Stimulated activated CD4-positive, alpha-beta T cell treated with anti-CD3 and anti-CD28 coated beads, TNF-alpha, amount 100 ng/mL, for 4 hours (primary cell): Measurements from ENCODE around the gene HOTAIR.

ENCODE experiments used
- DNase-seq, 3 experiments: peaks; one replicate each; pipeline ENCODE4 v3.0.0-alpha.2; 2020; ENCODE audit warnings: low read depth in 3 of 3

HOTAIR gene

GRCh38 chr12:53961025-53961761 is 13.6 kb downstream of the HOTAIR start:
- DNase-seq, result no peak

GRCh38 chr12:53960187-53961024 is 14.3 kb downstream of the HOTAIR start:
- no peak for DNase-seq

GRCh38 chr12:53959314-53959713 is 15.4 kb downstream of the HOTAIR start:
- no peak for DNase-seq

GRCh38 chr12:53958128-53958527 is 16.6 kb downstream of the HOTAIR start:
- no peak for DNase-seq

GRCh38 chr12:53956914-53957536 is 17.7 kb downstream of the HOTAIR start:
- no peak for DNase-seq

GRCh38 chr12:53956251-53956887 is 18.4 kb downstream of the HOTAIR start:
- no peak for DNase-seq

- no peak for DNase-seq
Observed at GRCh38 chr12:53955776-53956250, 18.9 kb downstream of the HOTAIR start.

- DNase-seq, result no peak
Observed at GRCh38 chr12:53955036-53955775, 19.5 kb downstream of the HOTAIR start.

- no peak for DNase-seq
Observed at GRCh38 chr12:53954694-53955035, 20.1 kb downstream of the HOTAIR start, which contains the start of gene HOXC12. Gene HOXC12, plus strand, starts transcription at chr12:53954903. Its CDS starts 27 bp downstream, at chr12:53954930.

GRCh38 chr12:53953831-53954693 is 20.7 kb downstream of the HOTAIR start:
- no peak for DNase-seq

GRCh38 chr12:53952871-53953734 is 21.7 kb downstream of the HOTAIR start:
- DNase-seq, result no peak

- no peak for DNase-seq
Observed at GRCh38 chr12:53952335-53952694, 22.4 kb downstream of the HOTAIR start.

- DNase-seq, result no peak
Observed at GRCh38 chr12:53951577-53952334, 23.0 kb downstream of the HOTAIR start.

GRCh38 chr12:53950789-53951576 is 23.8 kb downstream of the HOTAIR start:
- DNase-seq, result no peak

GRCh38 chr12:53950437-53950773 is 24.3 kb downstream of the HOTAIR start:
- DNase-seq, result no peak

GRCh38 chr12:53949631-53950436 is 24.9 kb downstream of the HOTAIR start:
- DNase-seq, result no peak
